ENCODE results near the gene KXD1. TPM values are rescaled to one million over a fixed set of nuclear protein-coding genes. Genes with fewer than 3 reads are reported as not detected.
"Not testable (repeated sequence)": the region's sequence is repeated elsewhere in the genome, so short reads cannot be mapped to it uniquely, and the experiment has no call there.

Gene KXD1
- total RNA-seq, 1 donor from 2014 or later = 77.7 TPM

- peak within 1 kb of the TSS; percentile 84 for H3K4me3 Mint-ChIP-seq (ENCODE audit: low read depth)
- TF ChIP-seq CTCF (IDR thresholded peaks at IDR 0.05; ENCODE audit: unreplicated experiment) = no peak
- no peaks in the 10 kb centered on the region for H3K9me3 Mint-ChIP-seq (ENCODE audit: low read depth)
- no peaks in the 10 kb centered on the region for H3K27me3 Mint-ChIP-seq
- DNase-seq (ENCODE audit: low spot score, unreplicated experiment) = no peak
- peaks cover 10% of the 10 kb centered on the region for H3K4me1 Mint-ChIP-seq (ENCODE audit: low read depth)
- H3K27ac Mint-ChIP-seq = peak within 1 kb of the TSS; percentile 97
- no peaks in the 10 kb centered on the region for H3K36me3 Mint-ChIP-seq (ENCODE audit: insufficient read depth)
These were observed 36.0 kb upstream of the KXD1 start, which contains the start of gene ELL for GRCh38 chr19:18521692-18522123. Gene ELL, minus strand, starts transcription at chr19:18522070. Its CDS starts 15 bp downstream, at chr19:18522055.

GRCh38 chr19:18522124-18522861 lies 35.4 kb upstream of the KXD1 start:
- no peaks in the 10 kb centered on the region for H3K27me3 Mint-ChIP-seq
- H3K27ac Mint-ChIP-seq = peak overlapping the region; percentile 97
- H3K4me1 Mint-ChIP-seq (ENCODE audit: low read depth) = peaks cover 10% of the 10 kb centered on the region
- DNase-seq (ENCODE audit: low spot score, unreplicated experiment) = peak; percentile 100
- no peaks in the 10 kb centered on the region for H3K36me3 Mint-ChIP-seq (ENCODE audit: insufficient read depth)
- H3K9me3 Mint-ChIP-seq (ENCODE audit: low read depth) = no peaks in the 10 kb centered on the region
- TF ChIP-seq CTCF (IDR thresholded peaks at IDR 0.05; ENCODE audit: unreplicated experiment) = no peak
- peak overlapping the region; percentile 84 for H3K4me3 Mint-ChIP-seq (ENCODE audit: low read depth)

- not testable (repeated sequence) for DNase-seq (ENCODE audit: low spot score, unreplicated experiment); H3K27me3 Mint-ChIP-seq; H3K9me3 Mint-ChIP-seq (ENCODE audit: low read depth); H3K4me3 Mint-ChIP-seq (ENCODE audit: low read depth); H3K36me3 Mint-ChIP-seq (ENCODE audit: insufficient read depth); H3K27ac Mint-ChIP-seq
- H3K4me1 Mint-ChIP-seq (ENCODE audit: low read depth) = peaks cover 10% of the 10 kb centered on the region
These were observed 34.7 kb upstream of the KXD1 start for GRCh38 chr19:18522862-18523440.

- TF ChIP-seq CTCF (IDR thresholded peaks at IDR 0.05; ENCODE audit: unreplicated experiment) = no peak
- no peaks in the 10 kb centered on the region for H3K36me3 Mint-ChIP-seq (ENCODE audit: insufficient read depth)
- H3K27me3 Mint-ChIP-seq = no peaks in the 10 kb centered on the region
- peaks cover 10% of the 10 kb centered on the region for H3K4me1 Mint-ChIP-seq (ENCODE audit: low read depth)
- no peak for DNase-seq (ENCODE audit: low spot score, unreplicated experiment)
- H3K9me3 Mint-ChIP-seq (ENCODE audit: low read depth) = no peaks in the 10 kb centered on the region
- H3K4me3 Mint-ChIP-seq (ENCODE audit: low read depth) = no peak overlapping the region
- H3K27ac Mint-ChIP-seq = no peak overlapping the region
These were observed 33.8 kb upstream of the KXD1 start for GRCh38 chr19:18523841-18524240.

GRCh38 chr19:18526316-18526715 lies 31.4 kb upstream of the KXD1 start:
- TF ChIP-seq CTCF (IDR thresholded peaks at IDR 0.05; ENCODE audit: unreplicated experiment) = no peak
- H3K27ac Mint-ChIP-seq = no peak overlapping the region
- H3K27me3 Mint-ChIP-seq = no peaks in the 10 kb centered on the region
- DNase-seq (ENCODE audit: low spot score, unreplicated experiment) = no peak
- H3K4me3 Mint-ChIP-seq (ENCODE audit: low read depth) = no peak overlapping the region
- H3K4me1 Mint-ChIP-seq (ENCODE audit: low read depth) = no peaks in the 10 kb centered on the region
- peaks cover 2% of the 10 kb centered on the region for H3K36me3 Mint-ChIP-seq (ENCODE audit: insufficient read depth)
- H3K9me3 Mint-ChIP-seq (ENCODE audit: low read depth) = no peaks in the 10 kb centered on the region

Data from progenitor cell of endocrine pancreas (in vitro differentiated cells).